ENCODE measurements around the gene C6orf52.

- TF ChIP-seq ESRRG (CRISPR knock-in tag; IDR thresholded peaks at IDR 0.05) (no peak), CREB5 (CRISPR knock-in tag; IDR thresholded peaks at IDR 0.05; ENCODE audit: low read depth) (no peak), ZNF8 (CRISPR knock-in tag; IDR thresholded peaks at IDR 0.05) (no peak), ZNF565 (CRISPR knock-in tag; conservative IDR thresholded peaks at IDR 0.05; ENCODE audit: low read depth) (no peak), PATZ1 (CRISPR knock-in tag; IDR thresholded peaks at IDR 0.05; ENCODE audit: borderline replicate concordance) (no peak)
Observed at GRCh38 chr6:10644225-10644624, 50.2 kb downstream of the C6orf52 start.
